Fibroblast of lung (primary cell): ENCODE results near the gene WDR62. TPM values are rescaled to one million over a fixed set of nuclear protein-coding genes. Genes with fewer than 3 reads are reported as not detected.

Experiments used
- DNase-seq, 2 donors: peaks; one replicate each; pipeline versions ENCODE4 v3.0.0 to v3.0.0-alpha.2; 2010; ENCODE audit warnings: low read depth in 2 of 2
- H2AFZ ChIP-seq: 2 replicates; pipeline ENCODE4 v1.5.1; 2012; ENCODE audit warnings: low read length, control low read depth, inconsistent platforms
- H3K27ac ChIP-seq: 2 replicates; pipeline ENCODE4 v1.5.1; 2011; ENCODE audit warnings: low read length, control low read depth; ENCODE audit not compliant: insufficient read depth
- H3K27me3 ChIP-seq: 2 replicates; pipeline ENCODE4 v1.5.1; 2011; ENCODE audit warnings: mild to moderate bottlenecking, low read length; ENCODE audit not compliant: control insufficient read depth, insufficient read depth
- H3K36me3 ChIP-seq: 2 replicates; pipeline ENCODE4 v1.5.1; 2011; ENCODE audit warnings: low read length; ENCODE audit not compliant: control insufficient read depth, insufficient read depth
- H3K4me1 ChIP-seq: 2 replicates; pipeline ENCODE4 v1.5.1; 2011; ENCODE audit warnings: low read length; ENCODE audit not compliant: control insufficient read depth, insufficient read depth; ENCODE audit errors: extremely low read depth
- H3K4me2 ChIP-seq: 2 replicates; pipeline ENCODE4 v1.5.1; 2011; ENCODE audit warnings: low read length, control low read depth; ENCODE audit not compliant: insufficient read depth; ENCODE audit errors: extremely low read depth
- H3K4me3 ChIP-seq, 4 experiments: fragments of 200-600 bp in 1 of 4; sonication (generic) in 1 of 4; replicated peaks in 1 of 4; 2 replicates each; pipeline ENCODE4 v1.5.1; 2011 to 2016; ENCODE audit warnings: low read length in 4 of 4, low read depth in 3 of 4, mild to moderate bottlenecking in 3 of 4, control low read depth in 2 of 4, inconsistent platforms in 1 of 4, mixed read lengths in 1 of 4; ENCODE audit not compliant: insufficient read depth in 1 of 4; ENCODE audit errors: control extremely low read depth in 1 of 4
- H3K79me2 ChIP-seq: 2 replicates; pipeline ENCODE4 v1.5.1; 2012; ENCODE audit warnings: mild to moderate bottlenecking, low read length, inconsistent platforms; ENCODE audit not compliant: control insufficient read depth, insufficient read depth
- H3K9ac ChIP-seq: 2 replicates; pipeline ENCODE4 v1.5.1; 2011; ENCODE audit warnings: mild to moderate bottlenecking, low read length, control low read depth; ENCODE audit not compliant: insufficient read depth
- H3K9me3 ChIP-seq: 2 replicates; pipeline ENCODE4 v1.5.1; 2012; ENCODE audit warnings: low read depth, low read length; ENCODE audit not compliant: control insufficient read depth, insufficient read depth
- H4K20me1 ChIP-seq: 2 replicates; pipeline ENCODE4 v1.5.1; 2011; ENCODE audit warnings: low read length; ENCODE audit not compliant: control insufficient read depth, insufficient read depth; ENCODE audit errors: extremely low read depth
- EZH2 ChIP-seq: IDR thresholded peaks from 2 replicates; pipeline ENCODE4 v1.5.1; 2012; ENCODE audit warnings: low read length, control low read depth, mild to moderate bottlenecking; ENCODE audit errors: missing control alignments
- polyA plus RNA-seq, 2 donors: library from polyadenylated mRNA; depleted of rRNA in 1 of 2; stranded (reverse) in 1 of 2; unstranded in 1 of 2; fragments of >200 nt; gene quantifications; 2 replicates each; pipeline ENCODE4 v1.2.1, GENCODE V29; 2011 to 2012; ENCODE audit warnings: missing spikeins in 1 of 2
- total RNA-seq: library from RNA; depleted of rRNA; stranded (reverse); fragments of >200 nt; gene quantifications from 2 replicates; pipeline ENCODE4 v1.2.1, GENCODE V29; 2014
- TF ChIP-seq, protein P1 (sequence below), 2 donors: IDR thresholded peaks in 1 of 2; conservative IDR thresholded peaks in 1 of 2; 1 replicate in 1 of 2; 2 replicates in 1 of 2; pipeline ENCODE4 v1.5.1; 2011 to 2012; ENCODE audit warnings: low read length in 2 of 2, control low read depth in 1 of 2, inconsistent platforms in 1 of 2, low read depth in 1 of 2, mild to moderate bottlenecking in 1 of 2

Gene WDR62
- total and polyA plus RNA-seq, 2 donors (not counting 1 experiment from before 2014, with no cell fraction given): 1.1 to 2.8 TPM

DNA sequence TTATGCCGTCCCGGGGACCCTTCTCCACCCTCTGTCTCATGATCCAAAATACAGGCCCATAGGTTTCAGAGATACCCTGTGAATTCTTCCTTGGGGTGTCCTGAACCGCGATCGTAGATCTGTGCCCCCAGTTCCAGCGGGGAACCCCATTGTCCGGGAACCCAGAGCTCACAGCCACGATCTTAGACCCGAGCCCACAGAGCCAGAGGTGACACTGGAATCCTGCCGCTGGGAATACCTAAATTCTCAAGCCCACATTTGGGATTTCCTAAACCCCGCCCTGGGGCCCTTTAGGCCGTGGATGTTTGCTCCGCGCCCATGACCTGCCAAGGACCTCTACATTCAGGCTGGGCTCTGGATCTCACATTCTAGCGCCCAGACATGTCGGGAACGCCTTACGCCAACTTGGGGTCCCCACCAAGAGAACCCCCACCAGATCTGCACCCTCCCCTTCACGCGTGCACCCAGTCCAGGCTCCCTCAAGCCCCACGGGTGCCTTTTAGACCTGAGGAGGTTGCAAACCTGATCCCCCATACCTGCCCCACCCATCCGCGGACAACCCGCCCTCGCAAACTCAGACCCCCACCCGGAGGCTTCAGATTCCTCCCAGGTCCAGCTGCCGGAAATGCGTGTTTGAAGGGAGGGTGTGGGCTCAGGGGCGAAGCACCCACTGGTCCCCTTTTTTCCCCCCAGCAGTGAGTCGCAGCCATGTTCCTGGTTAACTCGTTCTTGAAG is 85.8 kb downstream of the WDR62 start:
- Histone ChIP-seq H3K27me3 (no peaks in the 10 kb centered on the region), H3K4me1 (peaks cover 9% of the 10 kb centered on the region), H2AFZ (no peak overlapping the region), H3K9ac (peak overlapping the region; percentile 96), H3K4me3 (peak overlapping the region; percentile 89 to 100 (median 97)), H3K79me2 (peaks cover 27% of the 10 kb centered on the region), H3K27ac (peak overlapping the region; percentile 98), H3K9me3 (no peaks in the 10 kb centered on the region), H3K4me2 (peak overlapping the region; percentile 64), H3K36me3 (peaks cover 19% of the 10 kb centered on the region), H4K20me1 (no peaks in the 10 kb centered on the region)
- DNase-seq: peak; percentile 47 to 75
- no peak for TF ChIP-seq EZH2
- TF ChIP-seq, protein P1, sequence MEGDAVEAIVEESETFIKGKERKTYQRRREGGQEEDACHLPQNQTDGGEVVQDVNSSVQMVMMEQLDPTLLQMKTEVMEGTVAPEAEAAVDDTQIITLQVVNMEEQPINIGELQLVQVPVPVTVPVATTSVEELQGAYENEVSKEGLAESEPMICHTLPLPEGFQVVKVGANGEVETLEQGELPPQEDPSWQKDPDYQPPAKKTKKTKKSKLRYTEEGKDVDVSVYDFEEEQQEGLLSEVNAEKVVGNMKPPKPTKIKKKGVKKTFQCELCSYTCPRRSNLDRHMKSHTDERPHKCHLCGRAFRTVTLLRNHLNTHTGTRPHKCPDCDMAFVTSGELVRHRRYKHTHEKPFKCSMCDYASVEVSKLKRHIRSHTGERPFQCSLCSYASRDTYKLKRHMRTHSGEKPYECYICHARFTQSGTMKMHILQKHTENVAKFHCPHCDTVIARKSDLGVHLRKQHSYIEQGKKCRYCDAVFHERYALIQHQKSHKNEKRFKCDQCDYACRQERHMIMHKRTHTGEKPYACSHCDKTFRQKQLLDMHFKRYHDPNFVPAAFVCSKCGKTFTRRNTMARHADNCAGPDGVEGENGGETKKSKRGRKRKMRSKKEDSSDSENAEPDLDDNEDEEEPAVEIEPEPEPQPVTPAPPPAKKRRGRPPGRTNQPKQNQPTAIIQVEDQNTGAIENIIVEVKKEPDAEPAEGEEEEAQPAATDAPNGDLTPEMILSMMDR (conservative IDR thresholded peaks at IDR 0.05 in 1 of 2, IDR thresholded peaks at IDR 0.05 in 1 of 2; ENCODE audit: low read depth in 1 of 2, low read length in 2 of 2): no peak

DNA sequence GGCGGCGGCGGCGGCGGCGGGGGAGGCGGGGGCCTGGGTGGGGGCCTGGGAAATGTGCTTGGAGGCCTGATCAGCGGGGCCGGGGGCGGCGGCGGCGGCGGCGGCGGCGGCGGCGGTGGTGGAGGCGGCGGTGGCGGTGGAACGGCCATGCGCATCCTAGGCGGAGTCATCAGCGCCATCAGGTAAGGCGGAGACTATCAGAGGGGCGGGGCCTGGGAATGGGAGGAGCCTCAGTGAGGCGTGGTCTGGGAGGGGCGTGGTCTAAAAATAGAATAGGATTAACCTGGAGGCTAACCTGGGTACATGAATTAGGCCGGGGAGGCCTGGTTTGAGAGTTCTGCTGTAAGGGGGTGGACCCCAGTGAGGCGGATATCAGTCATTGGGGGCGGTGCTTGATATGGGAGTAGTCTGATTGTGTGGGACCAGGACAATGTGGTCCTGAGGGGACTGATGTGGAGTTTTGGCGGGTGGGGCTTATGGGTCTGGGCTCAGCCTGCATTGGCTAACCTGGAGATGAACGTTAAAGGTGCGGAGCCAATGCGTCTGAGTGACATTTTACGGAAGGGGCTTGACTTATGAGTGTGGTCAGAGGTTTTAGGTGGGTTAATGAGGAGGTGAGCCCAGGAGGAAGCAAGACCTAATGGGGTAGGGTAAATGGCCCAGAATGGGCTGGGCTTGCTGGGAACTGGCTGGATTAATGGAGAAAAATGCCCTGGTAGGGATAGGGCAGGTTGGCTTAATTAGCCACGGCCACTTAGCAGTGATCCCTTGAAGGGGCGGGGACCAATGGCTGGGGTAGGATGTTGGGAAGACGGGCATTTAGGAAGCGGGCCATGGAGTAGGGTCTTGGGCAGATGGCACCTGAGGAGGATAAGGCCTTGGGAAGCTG is 86.6 kb downstream of the WDR62 start:
- H3K9me3 ChIP-seq: no peaks in the 10 kb centered on the region
- no peak overlapping the region for H2AFZ ChIP-seq
- peaks cover 27% of the 10 kb centered on the region for H3K36me3 ChIP-seq
- peak overlapping the region; percentile 89 to 100 (median 97) for H3K4me3 ChIP-seq
- peak; percentile 71 to 80 for DNase-seq
- peaks cover 29% of the 10 kb centered on the region for H3K79me2 ChIP-seq
- H3K27ac ChIP-seq: no peak overlapping the region
- no peak overlapping the region for H3K9ac ChIP-seq
- no peak for TF ChIP-seq EZH2
- TF ChIP-seq, protein P1 (conservative IDR thresholded peaks at IDR 0.05 in 1 of 2, IDR thresholded peaks at IDR 0.05 in 1 of 2; ENCODE audit: low read depth in 1 of 2, low read length in 2 of 2): no peak
- peaks cover 9% of the 10 kb centered on the region for H3K4me1 ChIP-seq
- no peaks in the 10 kb centered on the region for H3K27me3 ChIP-seq
- H3K4me2 ChIP-seq: peak overlapping the region; percentile 69
- H4K20me1 ChIP-seq: no peaks in the 10 kb centered on the region

DNA sequence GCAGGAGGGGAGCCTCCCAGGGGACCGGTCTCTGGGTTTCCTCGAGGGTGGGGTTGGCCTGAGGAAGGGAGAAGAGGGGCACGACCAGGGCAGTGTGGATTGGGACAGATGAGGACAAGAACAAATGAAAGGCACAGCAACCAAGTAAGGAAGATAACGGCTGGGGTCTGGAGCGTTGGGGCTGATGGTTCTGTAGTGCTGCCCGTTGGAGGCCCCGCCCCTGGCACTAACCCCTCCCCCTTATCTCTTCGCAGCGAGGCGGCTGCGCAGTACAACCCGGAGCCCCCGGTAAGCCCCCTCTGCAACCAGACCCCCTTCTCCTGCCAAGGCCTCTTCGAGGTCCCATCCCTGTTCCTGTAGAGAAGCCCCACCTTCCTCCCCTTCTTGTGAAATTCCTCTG is 87.3 kb downstream of the WDR62 start:
- Histone ChIP-seq H3K79me2 (peaks cover 29% of the 10 kb centered on the region), H3K9me3 (no peaks in the 10 kb centered on the region), H3K4me1 (peaks cover 5% of the 10 kb centered on the region), H2AFZ (no peak overlapping the region), H3K27ac (no peak overlapping the region), H3K9ac (no peak overlapping the region), H4K20me1 (no peaks in the 10 kb centered on the region), H3K4me2 (peak overlapping the region; percentile 69), H3K4me3 (peak overlapping the region in 1 of 4 experiments; percentile 56), H3K36me3 (peaks cover 31% of the 10 kb centered on the region), H3K27me3 (no peaks in the 10 kb centered on the region)
- DNase-seq: no peak
- TF ChIP-seq EZH2: no peak
- TF ChIP-seq, protein P1 (conservative IDR thresholded peaks at IDR 0.05 in 1 of 2, IDR thresholded peaks at IDR 0.05 in 1 of 2; ENCODE audit: low read depth in 1 of 2, low read length in 2 of 2): no peak
